Epidermal melanocyte (primary cell): ENCODE results near the gene PACRG.
A peak's percentile ranks its signal among the peaks of the same experiment; 100 is the strongest.

Experiments used
- DNase-seq: peaks from one replicate; pipeline ENCODE4 v3.0.0; 2011; ENCODE audit warnings: low spot score; ENCODE audit not compliant: insufficient read length

PACRG gene

GRCh38 chr6:163175301-163175700 is 447.5 kb downstream of the PACRG start:
- no peak for DNase-seq

- DNase-seq: no peak
Measured at GRCh38 chr6:163176097-163176496, 448.3 kb downstream of the PACRG start.

- no peak for DNase-seq
Measured at GRCh38 chr6:163177007-163177406, 449.2 kb downstream of the PACRG start.

- no peak for DNase-seq
Measured at GRCh38 chr6:163177892-163178420, 450.2 kb downstream of the PACRG start.

GRCh38 chr6:163179061-163179460 is 451.3 kb downstream of the PACRG start:
- no peak for DNase-seq

GRCh38 chr6:163179721-163180120 is 451.9 kb downstream of the PACRG start:
- no peak for DNase-seq

- DNase-seq: peak; percentile 67
Measured at GRCh38 chr6:163180874-163181541, 453.2 kb downstream of the PACRG start.

GRCh38 chr6:163181666-163182180 is 453.9 kb downstream of the PACRG start:
- DNase-seq: no peak

GRCh38 chr6:163182696-163183095 is 454.9 kb downstream of the PACRG start:
- DNase-seq: no peak

GRCh38 chr6:163183806-163184205 is 456.0 kb downstream of the PACRG start:
- DNase-seq: no peak

- DNase-seq: no peak
Measured at GRCh38 chr6:163185744-163186143, 458.0 kb downstream of the PACRG start.

- no peak for DNase-seq
Measured at GRCh38 chr6:163186527-163186926, 458.8 kb downstream of the PACRG start.

- no peak for DNase-seq
Measured at GRCh38 chr6:163187201-163187600, 459.4 kb downstream of the PACRG start.

GRCh38 chr6:163187606-163188005 is 459.8 kb downstream of the PACRG start:
- no peak for DNase-seq

GRCh38 chr6:163188746-163189145 is 461.0 kb downstream of the PACRG start:
- no peak for DNase-seq

- no peak for DNase-seq
Measured at GRCh38 chr6:163189609-163190008, 461.8 kb downstream of the PACRG start.

GRCh38 chr6:163190786-163191185 is 463.0 kb downstream of the PACRG start:
- no peak for DNase-seq

- no peak for DNase-seq
Measured at GRCh38 chr6:163191704-163192537, 464.1 kb downstream of the PACRG start.

- DNase-seq: no peak
Measured at GRCh38 chr6:163192591-163192990, 464.8 kb downstream of the PACRG start.

GRCh38 chr6:163193326-163193725 is 465.6 kb downstream of the PACRG start:
- no peak for DNase-seq

- DNase-seq: no peak
Measured at GRCh38 chr6:163195721-163196691, 468.2 kb downstream of the PACRG start.
